SK-N-SH (cell line): Measurements from ENCODE around the gene UTP25. TPM values are rescaled to one million over a fixed set of nuclear protein-coding genes. Genes with fewer than 3 reads are reported as not detected.

Experiments used
- CTCF ChIA-PET: fragments of 300-600, 350-600 bp; formaldehyde crosslinking; extraction: SDS; loops from one replicate; lab custom pipeline; 2021; lab: Yijun Ruan, JAX
- POLR2A ChIA-PET: fragments of 350-600 bp; sonication (Branson Sonifier 250); formaldehyde crosslinking; extraction: SDS; loops from one replicate; lab custom pipeline; 2020; ENCODE audit warnings: antibody characterized with exemption, inconsistent platforms; lab: Yijun Ruan, JAX
- DNase-seq: peaks from one replicate; pipeline ENCODE4 v3.0.0; 2012
- H2AFZ ChIP-seq: fragments of 200-600 bp; sonication (generic); 2 replicates; pipeline ENCODE4 v1.8.1; 2016; ENCODE audit warnings: antibody characterized with exemption, mild to moderate bottlenecking, low read depth
- H3F3A ChIP-seq: fragments of 200-600 bp; sonication (generic); replicated peaks from 2 replicates; pipeline ENCODE3; 2016; ENCODE audit warnings: antibody characterized with exemption, mild to moderate bottlenecking; ENCODE audit not compliant: insufficient read depth
- H3K27ac ChIP-seq, 2 experiments: fragments of 200-500 bp in 1 of 2; fragments of 200-600 bp in 1 of 2; sonication (Bioruptor generic) in 1 of 2; sonication (generic), shearing (Covaris generic) in 1 of 2; 2 replicates each; pipeline versions ENCODE4 v1.5.1 to v1.6.1; 2014 to 2016; ENCODE audit warnings: low read depth in 2 of 2, inconsistent platforms in 1 of 2, low read length in 1 of 2, mild to moderate bottlenecking in 1 of 2, mixed read lengths in 1 of 2
- H3K27me3 ChIP-seq: fragments of 200-600 bp; sonication (generic), shearing (Covaris generic); 2 replicates; pipeline ENCODE4 v1.6.1; 2016; ENCODE audit warnings: mixed run types; ENCODE audit not compliant: insufficient read depth
- H3K36me3 ChIP-seq, 2 experiments: fragments of 200-500 bp in 1 of 2; fragments of 200-600 bp in 1 of 2; sonication (Bioruptor generic) in 1 of 2; sonication (generic) in 1 of 2; replicated peaks in 1 of 2; 2 replicates each; pipeline versions ENCODE3 to v1.5.1; 2014 to 2016; ENCODE audit warnings: low read length in 1 of 2, mild to moderate bottlenecking in 1 of 2; ENCODE audit not compliant: insufficient read depth in 2 of 2, control insufficient read depth in 1 of 2
- H3K4me1 ChIP-seq, 2 experiments: fragments of 200-500 bp in 1 of 2; fragments of 200-600 bp in 1 of 2; sonication (Bioruptor generic) in 1 of 2; sonication (generic), shearing (Covaris generic) in 1 of 2; 2 replicates each; pipeline versions ENCODE4 v1.5.1 to v1.6.1; 2014 to 2016; ENCODE audit warnings: low read depth in 1 of 2, low read length in 1 of 2, mixed run types in 1 of 2; ENCODE audit not compliant: insufficient read depth in 2 of 2, control insufficient read depth in 1 of 2
- H3K4me2 ChIP-seq: fragments of 200-600 bp; sonication (generic), shearing (Covaris generic); 2 replicates; pipeline ENCODE4 v1.6.1; 2017; ENCODE audit warnings: mixed run types
- H3K4me3 ChIP-seq, 2 experiments: fragments of 200-500 bp in 1 of 2; fragments of 200-600 bp in 1 of 2; sonication (Bioruptor generic) in 1 of 2; sonication (generic), shearing (Covaris generic) in 1 of 2; 2 replicates each; pipeline versions ENCODE4 v1.5.1 to v1.8.1; 2014 to 2016; ENCODE audit warnings: low read depth in 2 of 2, inconsistent platforms in 1 of 2, low read length in 1 of 2, mild to moderate bottlenecking in 1 of 2, mixed read lengths in 1 of 2, moderate library complexity in 1 of 2
- H3K79me2 ChIP-seq: fragments of 200-600 bp; sonication (generic); 2 replicates; pipeline ENCODE4 v1.8.1; 2017; ENCODE audit warnings: mild to moderate bottlenecking; ENCODE audit not compliant: insufficient read depth
- H3K9ac ChIP-seq: fragments of 200-600 bp; sonication (generic); 2 replicates; pipeline ENCODE4 v1.6.1; 2017; ENCODE audit warnings: mixed run types
- H3K9me2 ChIP-seq: fragments of 200-600 bp; sonication (generic); 2 replicates; pipeline ENCODE4 v1.6.1; 2017; ENCODE audit warnings: mixed run types
- H3K9me3 ChIP-seq: fragments of 200-600 bp; sonication (generic); 2 replicates; pipeline ENCODE4 v1.6.1; 2017; ENCODE audit warnings: mixed run types, mild to moderate bottlenecking, moderate library complexity
- H4K20me1 ChIP-seq: fragments of 200-600 bp; sonication (generic); 2 replicates; pipeline ENCODE4 v1.6.1; 2017; ENCODE audit warnings: mild to moderate bottlenecking, mixed run types; ENCODE audit not compliant: insufficient read depth
- CHD2 ChIP-seq: fragments of 150-350 bp; IDR thresholded peaks from 2 replicates; pipeline ENCODE4 v1.6.1; 2018; ENCODE audit warnings: low read length; ENCODE audit not compliant: partially characterized antibody
- ELF1 ChIP-seq: IDR thresholded peaks from 2 replicates; pipeline ENCODE4 v1.4.0; 2012
- EZH2phosphoT487 ChIP-seq: fragments of 200-600 bp; sonication (generic); IDR thresholded peaks from 2 replicates; pipeline ENCODE4 v1.6.1; 2017; ENCODE audit warnings: low read depth, mixed run types, mild to moderate bottlenecking, antibody characterized with exemption, moderate library complexity, borderline replicate concordance
- FOSL2 ChIP-seq: IDR thresholded peaks from 2 replicates; pipeline ENCODE4 v1.4.0; 2012; ENCODE audit warnings: low read depth, mild to moderate bottlenecking, moderate library complexity, borderline replicate concordance
- FOXJ3 ChIP-seq: sonication (generic); formaldehyde crosslinking; IDR thresholded peaks from 2 replicates; pipeline ENCODE4 v1.5.1; 2020; ENCODE audit warnings: mild to moderate bottlenecking, missing genetic modification reagents
- GABPA ChIP-seq: IDR thresholded peaks from 2 replicates; pipeline ENCODE4 v1.4.0; 2012; ENCODE audit warnings: low read depth, mild to moderate bottlenecking
- IRF3 ChIP-seq: fragments of 150-350 bp; IDR thresholded peaks from 2 replicates; pipeline ENCODE4 v1.6.1; 2016; ENCODE audit warnings: mild to moderate bottlenecking, low read depth, low read length
- JUND ChIP-seq: IDR thresholded peaks from 2 replicates; pipeline ENCODE4 v1.4.0; 2012
- MAX ChIP-seq: IDR thresholded peaks from 2 replicates; pipeline ENCODE4 v1.4.0; 2012; ENCODE audit warnings: low read depth
- MEF2A ChIP-seq: IDR thresholded peaks from 2 replicates; pipeline ENCODE4 v1.4.0; 2012; ENCODE audit warnings: low read depth, borderline replicate concordance
- MXI1 ChIP-seq: IDR thresholded peaks from 2 replicates; pipeline ENCODE4 v1.6.1; 2012; ENCODE audit warnings: mild to moderate bottlenecking, low read depth, low read length, improper control_type of control experiment
- NFIC ChIP-seq: IDR thresholded peaks from 2 replicates; pipeline ENCODE4 v1.4.0; 2012; ENCODE audit warnings: borderline replicate concordance
- PBX3 ChIP-seq: IDR thresholded peaks from 2 replicates; pipeline ENCODE4; 2012
- POLR2AphosphoS5 ChIP-seq: IDR thresholded peaks from 2 replicates; pipeline ENCODE4 v1.6.1; 2012; ENCODE audit warnings: low read depth, low read length
- RAD21 ChIP-seq: IDR thresholded peaks from 2 replicates; pipeline ENCODE4 v1.6.1; 2012; ENCODE audit warnings: mild to moderate bottlenecking, low read length
- REST ChIP-seq: IDR thresholded peaks from 2 replicates; pipeline ENCODE4 v1.6.1; 2012; ENCODE audit warnings: mild to moderate bottlenecking, low read depth, low read length, moderate library complexity
- RFX5 ChIP-seq: IDR thresholded peaks from 2 replicates; pipeline ENCODE4 v1.6.1; 2012; ENCODE audit warnings: mild to moderate bottlenecking, improper control_type of control experiment, low read length
- SMC3 ChIP-seq: IDR thresholded peaks from 2 replicates; pipeline ENCODE4 v1.6.1; 2012; ENCODE audit warnings: low read depth, low read length, improper control_type of control experiment
- TAF1 ChIP-seq: IDR thresholded peaks from 2 replicates; pipeline ENCODE4 v1.6.1; 2012; ENCODE audit warnings: low read depth, mild to moderate bottlenecking, low read length, moderate library complexity, borderline replicate concordance
- YY1 ChIP-seq: IDR thresholded peaks from 2 replicates; pipeline ENCODE4 v1.4.0; 2012; ENCODE audit warnings: low read depth, mild to moderate bottlenecking
- ZBTB33 ChIP-seq: IDR thresholded peaks from 2 replicates; pipeline ENCODE4 v1.4.0; 2012; ENCODE audit warnings: low read depth, borderline replicate concordance
- WGBS: methylation state at CpG from one replicate; pipeline ENCODE4 v1.1.6; 2017; ENCODE audit warnings: low lambda C conversion rate; 5-methylcytosine and 5-hydroxymethylcytosine counted together
- polyA plus RNA-seq, 3 experiments: library from polyadenylated mRNA; depleted of rRNA; stranded (reverse); fragments of >200 nt; gene quantifications; 2 replicates each; pipeline ENCODE4 v1.2.3, GENCODE V29; 2012

The UTP25 gene
- polyA plus RNA-seq, 1 of the 3 experiments (the other 2 are of a cell fraction), result 6.3 TPM

GRCh38 chr1:209849388-209849787 is 21.6 kb downstream of the UTP25 start (continued):
- TF ChIP-seq POLR2AphosphoS5 (no peak), IRF3 (no peak)

GRCh38 chr1:209850342-209850979 is 22.7 kb downstream of the UTP25 start:
- Histone ChIP-seq H3K27ac (peak overlapping the region in 1 of 2 experiments; percentile 80; a peak in 2 of 4 replicates), H3K4me3 (no peak overlapping the region), H3K9me3 (no peaks in the 10 kb centered on the region), H3F3A (peaks cover 21% of the 10 kb centered on the region), H3K4me1 (peaks cover 3 to 11% of the 10 kb centered on the region in 2 experiments; a peak in 3 of 4 replicates), H4K20me1 (no peaks in the 10 kb centered on the region), H3K4me2 (no peak overlapping the region), H3K9ac (peak overlapping the region; percentile 26; the same call in 1 of the 2 replicates), H3K79me2 (peaks cover 45% of the 10 kb centered on the region), H3K36me3 (peaks cover 82 to 89% of the 10 kb centered on the region in 2 experiments), H2AFZ (no peak overlapping the region), H3K27me3 (no peaks in the 10 kb centered on the region), H3K9me2 (no peaks in the 10 kb centered on the region)
- peak; percentile 74 for DNase-seq
- CTCF ChIA-PET, result interaction anchor here (0.7 to 4.8 kb wide), 18 partner anchors 9 to 596 kb away, joined by 3 to 44 read pairs (median 4); partner anchors contain the start of genes SYT14 and UTP25
- POLR2A ChIA-PET, result no interaction called here
- 26% methylated on average over 6 of the region's 6 CpGs for WGBS
- TF ChIP-seq PBX3 (no peak), TAF1 (no peak), YY1 (no peak), RAD21 (peak; percentile 81), MXI1 (no peak), FOSL2 (no peak), CHD2 (no peak), NFIC (no peak), FOXJ3 (no peak), POLR2AphosphoS5 (no peak), MEF2A (no peak), REST (no peak), JUND (no peak), MAX (no peak), ELF1 (no peak), SMC3 (peak; percentile 75), EZH2phosphoT487 (no peak), GABPA (no peak), ZBTB33 (no peak), IRF3 (no peak), RFX5 (no peak)
